Measurements from ENCODE around the gene BCAS1. TPM values are rescaled to one million over a fixed set of nuclear protein-coding genes. Genes with fewer than 3 reads are reported as not detected.

Gene BCAS1
- total RNA-seq, 6 experiments from 2014 or later, result 0.07 to 0.43 (median 0.15) TPM; not detected in 2

GRCh38 chr20:53943522-53944291 is 126.7 kb downstream of the BCAS1 start:
- peak; percentile 31 to 65 (median 60) for TF ChIP-seq CTCF (IDR thresholded peaks at IDR 0.05)
- no peak for TF ChIP-seq POLR2A (IDR thresholded peaks at IDR 0.05)
- Histone ChIP-seq H3K27me3 (no peaks in the 10 kb centered on the region), H3K36me3 (no peaks in the 10 kb centered on the region), H3K27ac (no peak overlapping the region), H3K4me1 (peaks cover 0 to 28% (median 4%) of the 10 kb centered on the region in 4 donors), H3K9me3 (no peaks in the 10 kb centered on the region), H3K4me3 (no peak overlapping the region)
- no peak for DNase-seq
- intact Hi-C loops (cut with DNase I), result no loop called here
- ATAC-seq, result peak in 1 of 4 donors; percentile 11
- WGBS (ENCODE audit: insufficient coverage, low coverage, low lambda C conversion rate, missing lambda C conversion rate), result 22% methylated on average over 11 of the region's 11 CpGs

- 47% methylated on average over 3 of the region's 3 CpGs for WGBS (ENCODE audit: insufficient coverage, low coverage, low lambda C conversion rate, missing lambda C conversion rate)
- Histone ChIP-seq H3K27ac (no peak overlapping the region), H3K4me3 (no peak overlapping the region), H3K9me3 (no peaks in the 10 kb centered on the region), H3K27me3 (no peaks in the 10 kb centered on the region), H3K4me1 (peaks cover 0 to 28% (median 4%) of the 10 kb centered on the region in 4 donors), H3K36me3 (no peaks in the 10 kb centered on the region)
- intact Hi-C loops (cut with DNase I), result no loop called here
- TF ChIP-seq CTCF (IDR thresholded peaks at IDR 0.05), result no peak
- TF ChIP-seq POLR2A (IDR thresholded peaks at IDR 0.05), result no peak
- ATAC-seq, result peak in 2 of 4 donors; percentile 7 to 21
- DNase-seq, result no peak
These were observed 127.4 kb downstream of the BCAS1 start for GRCh38 chr20:53942973-53943372.

GRCh38 chr20:53942472-53942816 is 128.0 kb downstream of the BCAS1 start:
- ATAC-seq (no peak), DNase-seq (no peak)
- no peaks in the 10 kb centered on the region for H3K36me3 ChIP-seq
- H3K27ac ChIP-seq, result no peak overlapping the region
- intact Hi-C loops (cut with DNase I), result no loop called here
- no peak overlapping the region for H3K4me3 ChIP-seq
- no peaks in the 10 kb centered on the region for H3K27me3 ChIP-seq
- H3K4me1 ChIP-seq, result peaks cover 0 to 28% (median 4%) of the 10 kb centered on the region in 4 donors
- no peaks in the 10 kb centered on the region for H3K9me3 ChIP-seq
- TF ChIP-seq CTCF (IDR thresholded peaks at IDR 0.05), result no peak
- no peak for TF ChIP-seq POLR2A (IDR thresholded peaks at IDR 0.05)
- 60% methylated on average over 6 of the region's 6 CpGs for WGBS (ENCODE audit: insufficient coverage, low coverage, low lambda C conversion rate, missing lambda C conversion rate)

GRCh38 chr20:53941680-53942471 is 128.5 kb downstream of the BCAS1 start:
- 71% methylated on average over 7 of the region's 7 CpGs for WGBS (ENCODE audit: insufficient coverage, low coverage, low lambda C conversion rate, missing lambda C conversion rate)
- no peak for ATAC-seq

More at GRCh38 chr20:53941680-53942471, 128.5 kb downstream of the BCAS1 start:
- Histone ChIP-seq H3K27ac (no peak overlapping the region), H3K27me3 (no peaks in the 10 kb centered on the region), H3K36me3 (no peaks in the 10 kb centered on the region), H3K9me3 (no peaks in the 10 kb centered on the region), H3K4me3 (no peak overlapping the region), H3K4me1 (peaks cover 0 to 28% (median 4%) of the 10 kb centered on the region in 4 donors)
- DNase-seq, result no peak
- intact Hi-C loops (cut with DNase I), result no loop called here
- no peak for TF ChIP-seq POLR2A (IDR thresholded peaks at IDR 0.05)
- no peak for TF ChIP-seq CTCF (IDR thresholded peaks at IDR 0.05)

All from right lobe of liver (tissue), 6 donors.